Stimulated activated CD4-positive, alpha-beta T cell treated with anti-CD3 and anti-CD28 coated beads, Interleukin-12 subunit alpha, Interleukin-12 subunit beta, amount 100 ng/mL, for 24 hours (primary cell): ENCODE measurements around the gene CD151.

Experiments
- DNase-seq, 2 experiments: peaks; one replicate each; pipeline ENCODE4 v3.0.0-alpha.2; 2020; ENCODE audit warnings: low read depth in 2 of 2

Gene CD151

DNA sequence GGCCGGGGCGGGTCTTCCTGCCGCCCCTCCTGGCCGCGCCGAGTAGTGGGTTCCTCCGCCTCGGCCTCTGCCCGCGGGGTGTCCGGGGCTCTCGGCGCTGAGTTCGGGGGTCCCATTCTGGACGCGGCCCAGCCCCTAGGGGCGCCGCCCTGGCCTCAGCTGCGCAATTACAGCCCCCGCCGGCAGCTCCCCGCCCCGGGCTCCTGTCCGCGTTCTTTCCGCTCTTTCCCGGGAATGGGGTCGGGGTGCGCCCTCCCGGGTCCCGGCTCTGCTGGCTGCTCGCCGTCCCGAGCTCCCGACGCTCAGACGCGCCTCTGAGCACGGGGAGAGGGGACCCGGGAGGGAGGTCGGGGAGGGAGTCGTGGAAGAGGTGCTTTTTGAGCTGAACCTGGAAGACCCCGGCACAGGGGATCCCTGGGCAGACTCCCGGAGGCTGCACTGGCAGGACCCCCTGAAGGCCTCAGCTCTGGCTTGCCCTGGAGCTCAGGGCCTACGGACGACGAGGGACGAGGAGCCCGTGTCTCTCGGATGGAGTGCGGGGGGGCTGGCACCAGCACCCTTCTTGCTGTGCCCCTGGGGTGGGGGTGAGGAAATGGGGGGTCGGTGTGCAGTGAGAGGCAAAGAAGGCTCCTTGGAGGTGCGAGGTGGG, 10.5 kb downstream of the CD151 start:
- no peak for DNase-seq

DNA sequence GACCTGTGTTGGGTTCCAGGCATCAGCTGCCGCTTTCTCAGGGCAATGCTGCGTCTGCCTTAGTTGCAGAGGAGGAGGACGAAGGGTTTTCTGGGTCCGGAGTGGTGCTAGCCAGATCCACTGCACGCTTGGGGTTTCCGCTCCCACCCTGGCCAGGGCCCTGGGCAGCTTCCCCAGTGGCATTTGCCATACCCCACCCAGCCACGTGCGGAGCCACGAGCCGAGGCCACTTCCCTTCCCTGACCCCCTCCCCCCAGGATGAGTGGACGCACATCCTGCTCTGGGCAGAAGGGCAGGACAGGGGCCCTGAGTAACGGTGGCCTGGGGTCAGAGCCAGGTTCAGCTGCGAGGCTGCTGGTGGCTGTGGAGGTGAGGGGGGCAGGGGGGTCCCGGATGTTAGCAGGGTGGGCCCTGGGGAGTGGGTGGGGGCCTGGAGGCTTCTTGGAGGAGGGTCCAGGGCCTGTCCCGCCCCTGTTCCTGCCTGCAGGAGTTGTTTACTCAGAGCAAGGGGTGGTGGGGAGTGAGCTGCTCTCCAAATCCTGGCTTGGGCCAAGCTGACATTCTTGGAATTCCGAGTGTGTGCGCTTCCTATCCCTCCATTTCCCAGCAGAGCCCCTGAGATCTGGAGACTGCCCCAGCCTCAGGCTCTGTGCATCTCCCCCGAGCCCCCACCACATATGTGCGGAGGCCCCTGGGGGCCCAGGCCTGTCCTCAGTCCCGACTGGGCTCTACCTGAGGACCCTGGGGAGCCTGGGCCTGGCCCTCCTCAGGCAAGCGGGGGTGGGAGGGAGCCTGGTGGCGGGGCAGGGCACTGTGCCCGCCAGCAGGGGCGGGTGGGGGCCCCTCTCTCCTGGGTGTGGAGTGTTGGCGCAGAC, 11.3 kb downstream of the CD151 start:
- no peak for DNase-seq

DNA sequence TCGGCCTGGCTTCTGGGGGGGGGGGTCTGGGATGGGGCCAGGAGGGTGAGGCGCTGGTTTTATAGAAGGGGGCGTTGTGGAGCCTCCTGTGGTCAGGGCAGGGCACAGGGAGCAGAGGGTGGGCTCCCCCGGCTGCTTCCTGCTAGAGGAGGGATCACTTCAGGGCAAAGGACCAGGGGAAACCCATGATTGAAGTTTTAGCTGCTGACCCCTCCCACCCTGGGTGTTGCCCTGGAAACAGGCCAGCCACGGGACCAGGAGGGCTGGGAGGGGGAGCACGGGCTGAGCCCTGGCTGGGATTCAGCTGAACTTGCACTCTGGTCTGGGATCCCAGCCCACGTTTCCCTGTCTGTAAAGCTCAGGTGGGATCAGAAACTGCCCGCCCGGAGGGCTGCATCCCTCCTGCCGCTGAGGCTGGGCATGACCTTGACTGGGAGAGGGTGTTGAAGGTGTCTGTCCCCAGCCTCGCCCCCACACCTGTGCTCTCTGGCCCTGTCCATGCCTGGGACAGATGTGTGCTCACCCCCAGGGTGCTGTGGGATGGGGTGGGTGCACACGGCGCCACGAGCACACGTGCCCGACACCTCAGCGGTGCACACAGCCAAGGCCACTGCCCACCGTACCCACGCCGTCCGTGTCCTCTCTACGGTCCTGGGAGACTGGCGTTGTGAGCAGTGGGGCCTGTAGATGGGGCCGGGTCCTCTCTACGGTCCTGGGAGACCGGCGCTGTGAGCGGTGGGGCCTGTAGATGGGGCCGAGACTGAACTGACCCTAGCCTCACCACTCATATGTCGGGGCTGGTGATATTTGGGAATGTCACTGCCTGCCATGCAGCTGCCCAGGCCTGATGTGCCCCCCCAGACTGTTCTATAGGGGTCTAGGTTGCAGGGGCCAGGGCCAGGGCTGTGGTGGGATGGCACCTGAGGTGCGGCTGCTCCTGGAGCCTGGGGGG, 12.2 kb downstream of the CD151 start:
- no peak for DNase-seq

DNA sequence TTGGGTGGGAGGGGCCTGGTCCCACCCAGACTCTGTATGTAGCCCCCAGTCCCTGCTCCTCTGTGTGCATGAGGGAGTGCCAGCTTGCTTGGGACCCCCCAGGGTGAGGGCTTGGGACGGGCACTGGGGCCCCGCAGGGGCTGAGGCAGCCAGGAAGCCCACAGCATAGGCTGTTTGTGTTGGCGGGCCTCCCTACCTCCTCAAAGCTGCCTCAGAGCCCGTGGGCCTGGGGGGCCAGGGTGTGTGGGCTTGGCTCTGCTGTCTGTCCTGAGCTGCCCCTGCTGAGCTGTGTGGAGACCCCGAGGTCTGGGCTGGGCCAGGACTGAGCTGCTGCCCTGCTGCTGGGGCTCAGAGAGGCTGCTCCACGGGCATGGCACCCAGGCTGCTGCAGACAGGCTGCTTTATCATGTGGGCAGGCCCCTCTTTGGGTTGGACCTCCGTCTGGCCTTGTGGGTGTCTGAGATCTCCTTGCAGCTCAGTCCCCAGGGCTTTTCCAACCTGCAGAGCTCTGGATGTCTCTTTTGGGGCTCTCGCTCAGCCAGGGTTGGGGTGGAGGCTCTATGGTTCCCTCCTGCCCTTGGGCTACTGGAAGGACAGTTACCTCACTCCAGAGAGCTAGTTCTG, 13.2 kb downstream of the CD151 start:
- DNase-seq: no peak

DNA sequence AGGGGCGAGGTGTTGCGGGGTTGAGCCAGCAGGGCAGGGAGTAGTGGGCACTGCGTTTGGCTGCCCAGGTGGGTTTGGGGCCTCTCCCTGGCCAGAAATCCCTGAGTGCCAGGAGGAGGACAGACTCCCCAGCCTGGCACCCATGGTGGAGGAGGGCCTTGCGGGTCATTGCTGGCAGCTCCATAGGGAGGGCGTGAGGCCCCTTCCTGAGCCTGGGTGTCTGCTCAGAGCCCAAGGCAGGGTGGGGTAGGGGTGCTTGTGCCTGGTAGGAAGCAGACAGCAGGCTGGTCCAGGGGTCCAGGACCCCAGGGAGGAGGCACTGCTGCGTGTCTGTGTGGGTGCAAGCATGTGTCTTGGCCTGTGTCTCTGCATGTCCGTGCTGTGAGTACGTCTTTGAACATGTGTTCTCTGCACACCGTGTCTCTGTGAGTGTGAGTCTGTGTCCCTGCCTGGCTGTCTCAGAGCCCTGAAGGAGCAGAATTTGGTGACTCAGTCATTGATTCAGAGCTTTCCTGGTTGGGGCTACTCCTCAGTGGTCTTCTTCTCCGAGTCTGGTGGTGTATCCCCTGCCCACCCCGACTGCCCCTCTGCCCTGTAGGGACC, 13.8 kb downstream of the CD151 start:
- DNase-seq: no peak

DNA sequence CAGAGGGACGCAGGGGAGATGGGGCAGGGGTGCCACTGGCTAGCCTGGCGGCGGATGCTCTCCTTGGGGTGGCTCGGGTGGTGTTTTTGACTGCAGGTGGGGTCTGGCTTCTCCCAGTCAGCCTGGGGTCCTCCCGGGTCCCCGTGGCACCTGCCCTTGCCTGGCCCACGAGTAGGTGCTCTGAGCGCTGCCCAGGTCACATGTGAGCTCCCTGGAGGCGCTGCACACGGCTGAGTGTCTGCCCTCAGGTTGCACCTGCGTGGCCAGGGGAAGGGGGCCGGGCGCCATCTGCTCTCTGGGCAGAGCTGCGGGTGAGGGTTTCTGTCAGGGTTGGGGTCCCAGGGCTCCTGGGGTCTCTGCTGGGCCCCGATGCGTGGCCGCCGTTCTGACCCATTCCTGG, 15.1 kb downstream of the CD151 start:
- DNase-seq: no peak

DNA sequence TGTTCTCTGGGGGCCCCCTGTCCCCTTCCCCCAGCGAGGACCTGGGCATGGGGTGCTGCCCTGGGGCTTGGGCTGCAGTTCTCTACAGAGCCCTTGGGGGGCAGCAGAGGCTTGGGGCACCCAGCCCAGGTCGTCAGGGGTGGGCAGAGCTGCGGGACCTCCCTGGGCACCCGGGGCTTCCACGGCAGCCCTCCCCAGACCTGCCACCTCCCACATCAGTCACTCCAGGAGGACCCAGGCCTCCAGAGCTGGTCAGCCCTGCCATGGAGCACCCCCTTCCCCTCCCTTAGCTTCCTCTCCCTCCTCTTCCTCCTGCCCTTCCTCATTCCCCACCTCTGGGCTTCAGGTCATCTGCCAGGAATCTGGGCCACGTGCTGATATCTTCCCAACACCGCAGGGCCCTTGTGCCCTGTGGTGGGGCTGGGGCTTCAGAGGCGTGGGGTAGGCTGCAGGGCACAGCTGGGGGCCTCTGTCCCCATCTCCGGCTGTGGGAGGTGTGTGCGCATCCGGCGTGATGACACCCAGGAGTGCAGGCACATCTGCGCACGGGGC, 15.7 kb downstream of the CD151 start:
- DNase-seq: peak; percentile 38 to 54

DNA sequence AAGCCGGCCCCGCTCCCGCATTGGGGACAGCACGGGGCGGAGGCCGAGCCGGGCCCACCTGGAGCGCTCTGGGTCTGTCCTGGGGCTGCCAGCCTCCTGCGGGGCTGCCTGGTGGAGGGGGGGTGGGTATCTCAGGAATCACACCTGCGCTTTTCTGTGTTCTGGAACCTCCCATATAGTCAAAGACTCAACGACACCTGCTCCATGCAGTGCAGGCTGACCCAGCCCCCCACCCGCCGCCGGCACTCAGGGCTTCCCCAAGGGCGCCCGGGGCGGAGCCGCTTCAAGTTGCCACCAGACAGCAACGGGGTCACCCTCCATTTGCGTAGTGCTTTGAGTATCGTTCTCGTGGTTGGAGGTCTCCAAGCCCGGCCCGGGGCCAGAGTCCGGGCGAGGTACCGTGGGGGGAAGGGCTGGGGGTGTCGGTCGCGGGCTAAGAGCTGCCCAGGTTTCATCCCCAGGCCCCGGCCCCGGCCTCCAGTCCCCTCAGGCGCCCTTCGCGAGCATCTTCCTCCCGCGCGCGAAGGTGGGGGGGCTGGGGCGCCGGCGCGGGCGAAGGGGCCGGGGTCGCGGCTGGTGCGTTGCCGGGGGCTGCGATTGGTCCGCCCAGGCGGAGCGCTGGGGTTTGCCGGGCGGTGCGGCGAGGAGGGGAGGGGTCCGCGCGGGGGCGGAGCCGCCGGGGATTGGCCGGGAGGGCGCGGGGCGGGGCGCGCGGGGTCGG, 16.5 kb downstream of the CD151 start:
- no peak for DNase-seq

DNA sequence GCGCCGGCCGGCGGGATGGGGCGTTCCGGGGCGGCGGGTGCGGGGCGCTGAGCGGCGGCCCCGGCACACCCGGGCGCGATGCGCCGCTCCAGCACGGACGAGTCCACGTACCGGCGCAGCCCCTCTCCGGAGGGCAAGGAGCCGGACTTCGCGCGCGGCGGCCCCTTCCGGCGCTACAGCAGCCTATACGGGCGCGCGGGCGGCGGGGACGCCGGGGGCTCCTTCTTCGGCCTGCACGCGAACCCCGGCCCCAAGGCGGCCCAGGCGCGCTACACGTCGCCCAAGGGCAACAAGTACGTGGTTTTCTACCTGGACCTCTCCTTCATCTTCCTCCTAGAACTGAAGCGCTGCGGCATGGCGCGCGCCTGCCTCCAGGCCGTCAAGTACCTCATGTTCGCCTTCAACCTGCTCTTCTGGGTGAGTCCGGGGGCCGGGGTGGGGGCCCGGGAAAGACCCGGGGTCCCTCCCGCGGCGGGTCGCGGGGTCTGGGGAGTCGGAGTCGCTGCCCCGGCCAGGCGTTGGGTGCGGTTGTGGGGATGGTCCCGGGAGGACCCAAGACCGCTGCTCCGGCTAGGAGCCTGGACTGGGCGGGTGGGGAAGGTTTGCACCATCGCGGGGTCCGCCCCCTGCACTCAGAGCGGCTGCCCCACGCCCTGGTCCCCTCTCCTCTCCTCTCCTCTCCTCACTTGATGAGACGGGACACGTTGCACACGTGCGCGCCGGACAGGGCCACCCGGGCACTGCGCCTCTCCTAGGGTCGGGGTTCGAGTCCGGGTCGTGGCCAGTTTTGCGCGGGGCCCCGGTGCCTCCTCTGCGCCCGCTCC, 17.4 kb downstream of the CD151 start:
- DNase-seq: no peak

DNA sequence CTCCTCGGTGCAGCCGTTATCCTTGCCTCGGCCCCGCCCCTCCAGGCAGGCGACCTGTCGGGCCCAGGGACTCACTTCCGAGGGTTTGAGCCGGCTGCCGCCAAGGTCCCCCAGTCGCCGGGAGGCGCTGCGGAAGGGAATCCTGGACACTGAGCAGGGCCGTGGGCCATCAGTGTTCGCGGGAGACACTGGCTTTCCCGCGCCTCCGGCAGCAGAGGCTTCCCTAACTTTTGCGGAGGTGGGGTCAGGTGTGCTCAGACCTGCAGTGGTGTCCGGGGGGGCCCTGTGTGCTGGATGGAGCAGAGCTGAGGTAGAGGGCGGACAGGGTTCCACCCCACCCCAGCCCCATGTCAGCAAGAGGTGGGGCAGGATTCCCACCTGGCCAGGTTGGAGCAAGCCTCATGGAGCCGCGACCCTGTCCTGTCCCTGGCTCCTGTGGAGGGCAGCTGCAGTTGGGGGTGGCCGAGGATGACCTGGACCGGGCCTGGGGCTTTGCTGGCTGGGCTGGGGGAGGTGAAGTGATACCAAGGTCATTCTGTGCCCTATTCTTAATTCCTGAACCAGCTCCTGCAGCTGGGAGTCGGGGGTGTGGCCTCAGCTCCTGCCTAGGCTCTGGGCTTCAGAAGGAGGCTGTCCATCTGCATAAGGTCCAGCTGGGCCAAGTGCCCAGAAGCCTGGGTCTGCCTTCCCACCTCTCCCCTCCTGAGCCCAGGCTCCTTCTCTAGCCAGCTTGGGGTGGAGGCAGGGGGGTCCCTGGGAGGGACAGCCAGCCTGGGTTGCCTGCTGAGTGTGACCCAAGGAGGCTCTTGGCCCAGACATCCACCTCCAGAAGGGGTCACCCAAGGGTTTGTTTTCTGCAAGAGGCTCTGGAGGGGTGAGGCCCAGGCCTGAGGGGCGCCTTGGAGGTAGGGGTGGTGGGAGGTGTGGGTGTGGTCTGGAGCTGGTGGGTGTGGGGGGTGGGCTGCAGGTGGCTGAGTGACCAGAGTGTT, 18.3 kb downstream of the CD151 start:
- no peak for DNase-seq

DNA sequence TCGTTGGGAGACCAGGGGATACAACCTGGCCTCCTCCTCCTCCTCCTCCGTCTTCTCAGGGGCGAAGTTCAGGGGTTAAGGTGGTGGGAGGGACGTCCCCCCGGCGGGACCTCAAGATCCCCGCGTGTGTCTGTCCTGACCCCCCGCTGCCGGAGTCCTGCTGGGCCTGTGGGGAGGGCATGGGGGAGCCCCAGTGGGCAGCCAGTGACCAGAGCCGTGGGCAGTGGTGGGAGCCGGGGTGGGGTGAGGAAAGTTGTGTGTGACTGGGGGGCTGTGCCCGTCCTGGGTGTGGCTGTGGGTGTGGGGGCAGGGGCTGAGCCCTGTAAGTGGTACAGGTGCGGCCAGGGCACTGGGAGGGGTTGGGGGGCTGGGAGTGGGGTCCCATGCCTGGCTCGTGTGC, 20.0 kb downstream of the CD151 start:
- DNase-seq: no peak

DNA sequence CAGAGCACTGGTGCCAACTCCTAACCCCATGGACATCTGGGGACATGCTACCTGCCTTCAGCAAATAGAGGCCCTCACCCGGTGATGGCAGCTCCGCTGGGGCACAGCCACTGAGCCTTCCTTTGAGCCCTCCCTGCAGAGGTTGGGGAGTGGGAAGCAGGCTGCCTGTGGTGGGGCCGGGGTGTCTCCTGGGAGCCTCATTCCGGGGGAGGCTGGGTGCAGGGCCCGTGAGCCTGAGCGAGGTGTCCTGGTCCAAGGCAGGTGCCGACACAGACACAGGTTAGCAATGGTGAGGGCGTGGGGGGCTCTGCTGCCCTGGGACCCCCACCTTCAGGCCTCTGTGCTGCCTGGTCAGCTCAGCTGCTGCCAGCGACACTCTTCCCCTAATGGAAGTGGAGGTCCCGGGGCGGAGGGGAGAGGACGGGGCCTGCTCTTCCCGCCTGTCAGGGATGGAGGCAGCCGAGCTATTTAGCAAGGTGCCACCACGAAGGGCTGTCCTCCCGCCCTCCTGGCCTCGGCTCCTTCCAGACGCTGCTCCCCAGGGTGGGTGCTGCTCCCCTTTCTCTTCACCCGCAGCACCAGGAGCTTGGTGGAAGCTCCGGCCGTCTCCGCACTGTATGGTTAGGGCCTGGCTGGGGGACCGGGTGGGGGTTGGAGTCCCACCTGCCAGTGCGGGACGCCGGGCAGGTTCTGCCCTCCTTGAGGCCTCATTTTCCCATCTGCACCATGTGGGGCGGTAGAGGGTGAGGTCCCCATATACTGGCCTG, 21.1 kb downstream of the CD151 start:
- no peak for DNase-seq

DNA sequence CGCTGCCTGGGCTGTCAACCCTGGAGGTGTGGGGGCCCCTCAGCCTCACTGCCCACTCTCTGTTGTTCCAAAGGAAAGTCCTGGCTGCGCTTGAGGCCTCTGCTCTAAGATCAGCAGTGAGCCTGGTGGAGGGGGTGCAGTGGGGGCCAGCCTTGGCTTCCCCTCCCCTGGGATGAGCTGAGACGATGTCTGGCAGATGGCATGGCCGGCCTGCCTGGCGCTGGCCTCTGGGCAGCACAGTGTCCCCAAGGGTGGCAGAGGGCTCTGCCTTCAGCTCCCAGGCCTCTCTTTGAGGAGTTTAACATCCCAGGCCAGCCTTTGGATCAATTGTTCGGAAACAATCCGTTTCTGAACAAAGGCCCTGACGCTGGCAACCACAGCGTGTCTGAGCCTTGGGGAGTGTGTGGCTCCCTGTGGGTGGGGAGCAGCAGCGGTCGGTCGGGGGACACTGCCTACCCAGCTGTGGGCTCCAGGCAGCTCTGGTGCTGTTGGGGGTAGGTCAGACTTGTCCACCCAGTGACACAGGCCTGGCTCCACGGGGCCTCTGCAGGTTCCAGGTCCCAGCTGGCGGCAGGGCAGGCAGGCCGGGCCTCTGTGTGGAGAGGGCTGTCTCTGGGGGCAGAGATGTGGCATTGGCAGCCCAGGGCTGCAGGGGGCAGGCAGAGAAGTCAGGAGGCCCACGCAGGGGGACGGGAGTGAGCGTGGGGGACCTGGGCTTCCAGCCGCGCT, 22.0 kb downstream of the CD151 start:
- no peak for DNase-seq

DNA sequence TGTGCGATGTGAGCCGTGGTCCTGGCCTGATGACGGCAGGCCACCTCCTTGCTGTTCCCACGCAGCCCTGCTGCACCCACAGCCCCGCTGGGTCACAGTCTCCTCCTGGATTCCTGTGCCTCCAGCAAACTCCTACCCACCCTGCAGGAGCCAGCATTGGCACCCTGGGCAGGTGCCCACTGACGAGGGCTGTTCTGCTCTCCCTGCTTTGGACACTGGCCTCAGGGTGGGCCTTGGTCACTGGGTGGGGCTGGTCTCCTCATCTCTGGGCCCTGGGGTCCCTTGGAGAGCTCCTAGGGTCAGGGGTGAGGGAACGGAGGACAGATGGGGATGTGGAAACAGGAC, 22.6 kb downstream of the CD151 start:
- no peak for DNase-seq

DNA sequence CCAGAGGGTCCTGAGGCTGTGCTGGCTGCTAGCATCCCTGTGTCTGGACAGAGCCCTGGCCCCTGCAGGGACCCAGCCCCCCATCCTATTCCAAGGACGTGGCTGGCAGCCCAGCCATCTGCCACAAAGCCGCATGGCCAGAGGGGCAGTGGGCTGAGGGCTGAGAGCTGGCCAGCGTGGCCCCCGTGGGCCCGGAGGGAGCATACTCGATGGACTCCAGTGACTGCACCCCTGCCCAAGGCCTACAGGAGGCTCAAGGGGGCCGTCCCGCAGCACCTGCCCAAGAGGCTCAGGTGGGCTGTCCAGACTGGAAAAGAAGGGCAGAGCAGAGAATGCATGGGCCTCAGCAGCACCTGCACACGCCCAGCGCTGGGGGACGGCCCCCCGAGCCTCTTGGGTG, 23.0 kb downstream of the CD151 start:
- DNase-seq: no peak

DNA sequence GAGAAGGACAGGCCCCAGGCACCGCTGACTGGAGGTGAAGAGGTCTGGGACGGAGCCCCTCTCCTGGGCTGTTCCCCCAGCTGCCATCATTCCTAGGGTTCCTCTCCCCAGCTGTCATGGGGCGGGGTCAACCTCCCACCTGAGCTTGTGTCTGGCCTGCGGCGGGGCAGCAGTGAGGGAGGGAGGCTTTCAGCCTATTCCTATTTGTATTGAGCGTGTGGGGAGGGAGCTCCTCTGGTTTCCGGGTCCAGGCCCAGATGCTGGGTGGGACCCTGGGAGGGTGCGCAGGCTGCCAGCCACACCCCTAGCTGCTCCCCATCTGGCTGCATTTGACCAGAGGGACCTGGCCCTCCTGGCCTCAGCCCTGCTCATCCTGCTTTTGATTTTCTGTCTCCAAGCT, 23.6 kb downstream of the CD151 start:
- DNase-seq: no peak
